GM18870 (cell line): ENCODE results near the gene FAM3D.

Experiments
- ATAC-seq: cut with Tn5 transposase; IDR thresholded peaks from one replicate; pipeline ENCODE4 v1.9.1; 2021; ENCODE audit warnings: moderate library complexity; ENCODE audit not compliant: unreplicated experiment

The FAM3D gene

DNA sequence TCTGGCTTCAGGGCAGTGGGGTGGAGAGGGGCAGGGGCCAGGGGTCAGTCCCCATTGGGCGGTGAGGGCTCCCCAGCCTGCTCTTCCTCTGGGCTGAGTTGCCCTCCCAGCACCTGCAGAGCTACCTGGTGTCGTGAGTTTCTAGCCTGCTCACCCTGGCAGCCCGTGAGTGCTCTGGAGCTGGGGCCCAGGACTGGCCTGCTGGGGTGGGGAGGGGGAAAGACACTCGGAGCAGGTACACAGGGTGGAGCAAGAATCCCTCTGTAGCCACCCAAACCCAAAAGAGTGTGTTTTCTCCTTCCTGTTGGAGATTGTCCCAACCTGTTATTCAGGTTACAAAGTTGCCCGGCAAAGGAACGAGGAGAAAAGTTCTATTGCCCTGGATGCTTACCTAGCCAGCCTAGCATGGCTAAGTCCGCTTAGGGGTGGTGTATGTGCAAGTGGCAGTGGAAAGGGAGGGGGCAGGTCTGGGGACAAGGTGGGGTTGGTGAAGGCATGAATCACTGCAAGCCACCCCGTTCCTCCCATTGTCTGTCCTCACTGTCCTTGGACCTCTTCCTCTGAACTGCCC, 8.9 kb downstream of the FAM3D start:
- ATAC-seq, result no peak

DNA sequence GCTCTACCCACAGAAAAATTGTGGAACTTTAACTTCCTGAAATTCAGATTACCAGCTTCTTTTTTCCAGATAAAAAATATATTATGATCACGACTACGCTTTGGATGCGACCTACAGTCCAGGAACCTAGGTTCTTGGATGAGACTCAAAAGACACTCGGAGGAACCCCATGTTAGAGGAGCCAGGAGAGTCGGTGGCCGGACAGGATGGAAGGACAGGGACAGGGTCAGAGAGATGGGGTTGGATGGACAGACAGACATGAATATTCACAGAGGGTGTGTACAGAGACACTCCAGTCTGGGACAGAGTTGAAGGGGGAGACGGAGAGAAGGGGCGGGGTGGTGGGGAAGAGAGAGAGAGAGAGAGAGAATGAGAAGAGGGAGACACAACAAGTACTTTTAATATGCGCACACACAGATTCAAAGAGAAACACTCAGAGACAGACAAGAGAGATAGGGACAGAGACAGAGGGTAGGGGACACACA, 9.5 kb downstream of the FAM3D start:
- ATAC-seq, result no peak

- no peak for ATAC-seq
Measured at GRCh38 chr3:58656631-58657030, 9.9 kb downstream of the FAM3D start.

DNA sequence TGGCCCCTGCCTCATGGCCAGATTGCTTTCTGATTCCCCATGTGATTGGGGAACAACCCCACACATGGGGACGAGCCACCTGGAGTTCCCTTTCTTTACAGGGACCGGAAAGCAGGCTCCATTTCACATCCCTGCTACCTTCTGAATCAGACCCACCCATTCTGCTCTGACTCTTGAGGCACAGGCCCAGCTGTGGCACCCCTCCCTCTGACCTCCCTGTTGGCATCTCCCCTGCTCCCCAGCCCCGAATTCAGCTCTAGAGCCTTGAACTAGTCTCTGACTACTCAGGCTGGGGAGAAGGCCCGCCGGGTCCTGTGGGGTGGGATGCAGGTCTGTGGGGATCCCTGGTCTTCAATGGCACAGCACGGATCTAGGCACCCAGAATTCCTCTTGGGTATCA, 12.1 kb downstream of the FAM3D start:
- no peak for ATAC-seq

DNA sequence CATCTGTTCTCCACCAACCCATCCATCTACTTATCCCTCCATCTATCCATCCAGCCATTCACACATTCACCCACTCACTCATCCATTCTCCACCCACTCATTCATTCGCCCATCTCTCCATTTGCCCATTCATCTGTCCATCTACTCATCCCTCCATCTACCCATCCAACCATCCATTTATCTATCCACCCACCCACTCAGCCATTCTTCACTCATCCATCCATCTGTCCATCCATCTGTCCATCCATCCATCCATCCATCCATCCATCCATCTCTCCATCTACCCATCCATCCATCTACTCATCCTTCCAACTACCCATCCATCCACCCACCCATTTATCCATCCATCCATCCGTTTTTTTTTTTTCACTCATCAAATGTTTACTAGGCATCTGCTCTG, 13.9 kb downstream of the FAM3D start:
- no peak for ATAC-seq

- ATAC-seq, result no peak
Measured at GRCh38 chr3:58651276-58651675, 15.3 kb downstream of the FAM3D start.

DNA sequence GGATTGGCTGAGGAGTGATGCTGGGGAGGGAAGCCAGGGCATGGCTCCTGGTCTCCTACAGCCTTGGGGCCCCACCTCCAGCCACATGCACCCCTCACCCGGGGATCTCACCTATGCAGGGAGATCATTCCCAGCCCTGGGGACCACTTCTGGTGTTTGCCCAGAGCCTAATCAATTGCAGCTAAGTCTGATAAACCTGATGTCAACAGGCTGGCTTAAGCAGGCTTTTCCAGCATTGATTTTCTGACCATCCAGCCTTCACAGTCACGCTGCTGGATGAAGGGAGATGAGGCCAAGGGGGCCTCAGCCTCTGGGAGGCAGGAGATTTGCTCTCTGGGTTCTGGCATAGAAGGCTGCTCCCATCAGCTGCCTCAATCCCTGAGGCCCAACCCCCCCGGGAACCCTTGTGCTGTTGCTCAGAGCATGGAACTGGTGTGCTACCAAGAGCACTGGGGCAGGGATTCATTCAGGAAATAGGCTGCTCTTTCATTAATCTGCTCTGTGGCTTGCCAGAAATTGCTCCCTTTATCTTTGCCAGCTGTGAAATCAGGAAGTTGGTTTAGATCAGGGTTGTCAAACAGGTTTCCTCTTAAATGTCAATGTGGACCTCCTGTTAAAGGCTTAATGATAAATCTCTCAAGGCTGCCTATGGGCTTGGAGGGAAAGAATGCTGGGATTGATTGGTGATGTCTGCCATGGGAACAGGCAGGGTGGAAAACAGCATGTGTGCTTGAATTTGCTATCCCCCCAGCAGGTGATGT, 19.0 kb downstream of the FAM3D start:
- ATAC-seq, result no peak

DNA sequence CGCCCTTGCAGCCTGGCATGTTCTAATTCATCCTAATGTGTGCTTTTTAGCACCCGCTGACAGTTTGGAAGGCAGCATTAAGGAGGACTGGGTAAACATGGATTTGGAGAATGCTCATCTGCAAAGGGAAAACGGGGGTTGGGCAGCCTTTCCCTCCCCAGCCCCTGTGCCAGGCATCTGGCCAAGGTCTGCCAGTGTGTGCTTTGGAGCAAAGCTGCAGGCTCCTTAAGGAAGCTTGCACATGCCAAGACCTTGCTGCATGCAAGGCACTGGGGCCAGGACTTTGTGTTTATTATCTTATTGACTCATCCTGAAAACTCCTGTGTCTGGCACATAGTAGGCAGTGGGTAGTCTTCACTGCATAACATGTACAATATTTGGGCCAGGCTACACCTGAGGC, 20.1 kb downstream of the FAM3D start:
- no peak for ATAC-seq

- no peak for ATAC-seq
Measured at GRCh38 chr3:58645726-58646125, 20.8 kb downstream of the FAM3D start.

GRCh38 chr3:58642846-58643245, 23.7 kb downstream of the FAM3D start:
- ATAC-seq, result no peak

- ATAC-seq, result peak; percentile 68
Measured at GRCh38 chr3:58640700-58641372, 25.7 kb downstream of the FAM3D start.

DNA sequence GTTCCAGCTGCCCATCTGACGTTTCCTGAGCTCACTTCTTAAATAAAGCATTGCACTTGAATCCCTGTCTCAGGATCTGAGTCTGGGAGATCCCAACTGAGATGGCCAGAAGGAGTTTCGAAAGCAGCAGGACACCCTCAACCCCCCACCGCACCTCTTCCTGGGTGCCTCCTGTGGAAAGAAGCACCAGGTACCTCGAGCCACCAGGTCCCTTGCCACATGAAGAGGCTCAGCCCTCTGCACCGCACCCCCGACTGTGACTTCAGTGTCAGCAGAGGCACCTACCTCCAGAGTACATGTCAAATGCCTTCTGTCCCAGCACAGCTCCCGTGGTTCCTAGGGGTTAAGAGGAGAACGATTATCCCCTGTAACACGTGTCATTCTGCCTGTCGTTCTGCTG, 26.7 kb downstream of the FAM3D start:
- ATAC-seq, result no peak

GRCh38 chr3:58639001-58639400, 27.6 kb downstream of the FAM3D start:
- ATAC-seq, result no peak

DNA sequence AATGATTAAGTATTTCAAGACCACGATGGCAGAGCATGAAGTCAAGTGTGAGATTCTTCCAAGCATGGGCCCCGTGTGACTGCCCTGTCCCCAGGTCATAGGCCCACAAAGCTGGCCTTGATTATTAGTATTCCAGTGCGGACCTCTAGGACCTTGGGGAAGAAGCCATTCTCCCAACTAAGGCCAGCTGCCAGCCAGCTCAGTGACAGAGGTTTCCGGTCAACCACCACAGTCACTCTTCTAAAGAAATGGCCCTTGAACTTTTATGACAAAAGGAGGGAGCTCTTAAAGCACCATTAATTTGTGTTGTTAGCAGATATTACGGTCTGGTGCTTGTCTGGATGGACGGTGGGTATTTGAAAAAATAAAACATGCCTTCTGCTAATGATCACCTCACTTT, 28.0 kb downstream of the FAM3D start:
- ATAC-seq, result no peak

DNA sequence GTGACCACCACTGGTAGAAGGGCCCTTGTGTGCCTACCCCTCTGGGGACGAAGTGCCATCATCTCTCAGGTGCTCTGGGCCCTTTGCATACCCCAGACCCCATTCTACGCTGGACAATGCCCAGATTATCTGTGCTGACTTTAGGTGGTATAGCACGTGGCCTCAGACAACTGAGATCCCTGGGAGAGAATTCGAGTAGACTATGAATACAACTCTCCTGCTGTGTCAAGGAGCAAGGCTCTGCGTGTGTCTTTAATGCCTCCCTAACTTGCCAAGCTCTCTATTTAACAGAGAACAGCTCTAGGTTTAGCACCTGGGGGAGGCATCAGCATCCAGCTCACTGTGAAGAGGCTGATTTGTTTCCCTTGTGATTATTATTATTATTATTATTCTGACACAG, 29.1 kb downstream of the FAM3D start:
- no peak for ATAC-seq

GRCh38 chr3:58635371-58636285, 30.9 kb downstream of the FAM3D start:
- ATAC-seq, result no peak

DNA sequence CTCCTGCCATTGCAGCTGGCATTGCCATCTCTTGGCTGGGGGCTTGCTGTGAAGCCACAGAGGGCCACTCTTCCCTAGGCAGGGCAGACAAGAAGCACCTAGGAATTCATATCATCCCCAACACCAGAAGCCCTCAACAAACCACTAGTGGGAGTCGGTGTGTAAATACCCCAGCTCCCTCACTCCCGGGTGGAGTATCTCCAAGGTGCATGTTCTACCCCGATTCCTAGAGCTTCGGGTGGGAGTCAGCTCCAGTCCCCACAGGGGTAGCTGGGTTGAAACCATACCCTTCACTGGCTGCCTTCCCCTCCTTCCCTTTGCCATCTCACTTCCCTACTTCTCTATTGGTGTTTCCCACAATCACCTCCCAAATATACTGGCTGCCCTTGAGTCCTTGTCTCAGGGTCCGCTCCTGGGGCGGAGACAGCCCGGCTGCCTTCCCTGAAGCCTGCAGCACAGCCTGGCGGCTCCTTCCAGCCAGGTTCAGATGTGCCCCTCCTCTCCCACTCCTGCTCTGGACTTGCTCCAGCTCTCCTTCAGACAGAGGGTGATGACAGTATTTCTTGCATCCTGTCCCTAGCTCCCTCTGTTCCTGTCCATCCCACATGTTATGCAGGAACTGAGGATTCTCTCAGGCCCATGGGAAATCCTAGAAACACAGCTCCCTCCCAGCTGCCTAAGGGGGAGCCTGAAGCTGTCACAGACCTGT, 33.3 kb downstream of the FAM3D start:
- ATAC-seq, result no peak

DNA sequence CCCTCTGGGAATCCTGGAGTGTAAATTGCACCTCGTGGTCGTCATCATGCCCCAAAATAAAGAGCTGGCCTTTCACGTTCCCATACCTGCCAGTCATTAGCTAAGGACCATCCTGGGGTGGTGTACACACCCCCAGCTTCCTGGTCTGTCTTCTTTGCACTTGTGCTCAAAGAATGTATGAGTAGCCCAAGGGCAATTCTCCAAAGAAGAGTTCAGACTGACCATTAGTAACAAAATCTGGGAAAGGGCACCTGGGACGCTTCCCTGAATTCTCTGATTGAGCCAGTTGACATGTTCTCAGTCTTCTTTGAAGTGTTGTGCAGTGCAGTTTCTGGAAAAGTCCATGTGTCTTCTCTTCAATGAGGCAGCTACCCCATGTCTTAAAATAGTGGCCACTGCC, 34.8 kb downstream of the FAM3D start:
- no peak for ATAC-seq

GRCh38 chr3:58630710-58631092, 35.9 kb downstream of the FAM3D start:
- no peak for ATAC-seq

- ATAC-seq, result no peak
Measured at GRCh38 chr3:58630076-58630709, 36.4 kb downstream of the FAM3D start.
